Activated CD8-positive, alpha-beta memory T cell treated with anti-CD3 and anti-CD28 coated beads, Interleukin-2, amount 50 U/mL, for 24 hours (primary cell): ENCODE results near the gene CENPC.

ENCODE experiments used
- DNase-seq: peaks from one replicate; pipeline ENCODE4 v3.0.0-alpha.2; 2020; ENCODE audit errors: extremely low read depth

The CENPC gene, protein sequence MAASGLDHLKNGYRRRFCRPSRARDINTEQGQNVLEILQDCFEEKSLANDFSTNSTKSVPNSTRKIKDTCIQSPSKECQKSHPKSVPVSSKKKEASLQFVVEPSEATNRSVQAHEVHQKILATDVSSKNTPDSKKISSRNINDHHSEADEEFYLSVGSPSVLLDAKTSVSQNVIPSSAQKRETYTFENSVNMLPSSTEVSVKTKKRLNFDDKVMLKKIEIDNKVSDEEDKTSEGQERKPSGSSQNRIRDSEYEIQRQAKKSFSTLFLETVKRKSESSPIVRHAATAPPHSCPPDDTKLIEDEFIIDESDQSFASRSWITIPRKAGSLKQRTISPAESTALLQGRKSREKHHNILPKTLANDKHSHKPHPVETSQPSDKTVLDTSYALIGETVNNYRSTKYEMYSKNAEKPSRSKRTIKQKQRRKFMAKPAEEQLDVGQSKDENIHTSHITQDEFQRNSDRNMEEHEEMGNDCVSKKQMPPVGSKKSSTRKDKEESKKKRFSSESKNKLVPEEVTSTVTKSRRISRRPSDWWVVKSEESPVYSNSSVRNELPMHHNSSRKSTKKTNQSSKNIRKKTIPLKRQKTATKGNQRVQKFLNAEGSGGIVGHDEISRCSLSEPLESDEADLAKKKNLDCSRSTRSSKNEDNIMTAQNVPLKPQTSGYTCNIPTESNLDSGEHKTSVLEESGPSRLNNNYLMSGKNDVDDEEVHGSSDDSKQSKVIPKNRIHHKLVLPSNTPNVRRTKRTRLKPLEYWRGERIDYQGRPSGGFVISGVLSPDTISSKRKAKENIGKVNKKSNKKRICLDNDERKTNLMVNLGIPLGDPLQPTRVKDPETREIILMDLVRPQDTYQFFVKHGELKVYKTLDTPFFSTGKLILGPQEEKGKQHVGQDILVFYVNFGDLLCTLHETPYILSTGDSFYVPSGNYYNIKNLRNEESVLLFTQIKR

DNA sequence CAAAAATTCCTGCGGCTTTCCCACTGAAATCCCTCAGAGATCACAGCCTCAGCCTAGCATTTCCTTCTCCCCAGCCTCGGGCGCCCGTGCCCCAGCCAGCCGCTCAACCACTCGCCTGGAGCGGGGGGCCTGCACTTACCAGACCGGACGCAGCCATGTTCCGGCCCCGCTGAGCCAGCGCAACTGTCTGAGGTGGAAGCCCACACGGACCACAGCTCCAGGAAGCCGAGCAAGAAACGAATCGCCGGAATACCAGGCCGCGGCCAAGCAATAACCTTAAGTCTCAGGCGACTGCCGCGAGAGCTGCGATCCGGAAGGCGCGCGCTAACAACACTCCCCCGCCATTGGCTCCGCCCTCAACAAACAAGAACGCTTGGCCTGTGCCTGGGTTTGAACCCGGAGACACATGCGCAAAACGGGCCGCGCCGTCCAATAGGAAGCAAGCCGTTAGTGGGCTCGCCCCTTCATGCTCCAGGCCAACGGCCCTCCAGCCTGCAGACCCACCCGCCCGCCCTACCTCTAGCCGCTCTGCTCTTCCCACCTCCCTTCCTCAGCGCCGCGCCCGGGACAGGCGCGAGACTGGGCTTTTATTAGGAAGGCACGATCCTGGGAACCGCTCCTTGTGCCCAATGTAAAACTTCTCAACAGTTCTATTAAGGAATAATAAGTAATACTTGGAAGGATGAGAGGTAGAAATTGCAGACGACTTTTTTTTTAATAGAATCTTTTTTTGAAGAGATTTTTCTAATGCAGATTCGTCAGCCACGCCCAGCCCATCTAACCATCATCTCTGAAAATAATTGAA lies at the start of gene CENPC:
Gene CENPC (minus strand): TSS at position 305 of the 805 bp plus-strand sequence. CDS start 148 bp downstream, at position 157.
- peak; percentile 88 for DNase-seq

DNA sequence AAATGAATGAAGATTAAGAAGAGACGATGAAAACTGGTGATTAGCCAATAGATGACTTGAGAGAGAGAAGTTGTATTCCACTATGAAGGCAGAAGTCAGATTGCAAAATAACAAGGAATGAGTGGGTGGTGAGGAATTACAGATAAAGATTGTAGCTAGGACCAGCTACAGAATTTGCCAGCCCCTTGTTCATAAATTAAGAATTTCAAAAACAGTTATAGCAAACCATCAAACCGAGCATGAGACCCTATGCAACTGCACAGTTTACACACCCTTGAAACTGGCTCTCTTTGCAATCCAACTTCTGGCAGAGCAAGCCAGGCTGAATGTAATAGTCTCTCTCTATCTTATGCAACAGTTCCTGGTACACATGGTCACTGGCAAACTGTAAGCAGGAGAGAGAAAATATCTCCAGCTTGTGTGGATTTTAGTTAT lies 48.5 kb upstream of the CENPC start:
- no peak for DNase-seq

DNA sequence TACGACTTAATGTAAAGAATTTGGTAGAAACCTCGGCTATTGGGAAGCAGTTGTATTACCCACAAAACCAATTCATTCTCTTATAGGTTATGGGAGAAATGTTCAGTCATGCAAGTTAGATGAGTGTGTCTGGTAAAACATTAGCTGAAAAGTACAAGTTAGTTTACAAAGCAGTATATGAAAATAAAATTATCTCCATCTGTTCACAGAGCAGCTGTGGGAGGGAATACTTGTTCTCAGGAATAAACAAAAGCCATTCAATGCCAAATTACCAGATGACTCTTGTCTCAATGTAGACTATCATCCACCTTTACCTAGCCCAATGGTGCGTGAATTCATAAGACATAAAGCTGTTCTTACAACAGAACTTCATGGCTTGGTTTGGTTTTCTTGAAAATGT lies 41.9 kb upstream of the CENPC start:
- DNase-seq: no peak

DNA sequence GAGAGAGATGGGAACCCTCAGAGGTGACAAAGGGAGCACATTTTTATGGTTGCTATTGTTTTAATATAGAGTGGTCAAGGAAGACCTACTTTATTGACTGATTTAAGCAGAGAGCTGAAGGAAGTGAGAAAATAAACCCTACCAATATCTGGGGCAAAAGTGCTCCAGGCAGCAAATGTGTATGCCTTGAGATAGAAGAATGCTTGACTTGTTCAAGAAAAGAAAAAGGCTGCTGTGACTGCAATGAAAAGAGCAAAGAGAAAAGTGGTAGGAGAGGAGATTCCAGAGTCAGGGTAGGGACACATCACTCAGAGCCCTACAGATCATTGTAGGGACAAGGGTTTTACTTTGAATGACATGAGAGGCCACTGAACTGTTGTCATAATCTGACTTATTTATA lies 39.2 kb upstream of the CENPC start:
- no peak for DNase-seq

DNA sequence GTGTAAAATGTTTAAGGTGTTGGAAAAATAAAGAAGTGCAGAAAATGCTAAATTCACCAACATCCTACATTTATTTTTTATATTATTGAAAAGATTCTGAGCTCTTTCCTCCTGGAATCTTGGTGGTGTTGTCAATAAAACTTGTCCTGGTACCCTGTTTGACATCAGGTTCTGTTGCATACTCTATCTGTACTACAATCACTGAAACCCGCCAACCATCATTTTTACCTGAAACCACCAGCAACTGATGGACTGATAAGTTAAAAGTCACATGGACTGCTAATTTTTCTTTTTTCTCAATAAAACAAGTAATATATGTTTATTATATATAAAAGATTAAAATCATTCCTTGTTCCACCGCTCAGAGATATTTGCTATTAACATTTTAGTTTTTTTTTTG lies 36.6 kb upstream of the CENPC start:
- DNase-seq: no peak

DNA sequence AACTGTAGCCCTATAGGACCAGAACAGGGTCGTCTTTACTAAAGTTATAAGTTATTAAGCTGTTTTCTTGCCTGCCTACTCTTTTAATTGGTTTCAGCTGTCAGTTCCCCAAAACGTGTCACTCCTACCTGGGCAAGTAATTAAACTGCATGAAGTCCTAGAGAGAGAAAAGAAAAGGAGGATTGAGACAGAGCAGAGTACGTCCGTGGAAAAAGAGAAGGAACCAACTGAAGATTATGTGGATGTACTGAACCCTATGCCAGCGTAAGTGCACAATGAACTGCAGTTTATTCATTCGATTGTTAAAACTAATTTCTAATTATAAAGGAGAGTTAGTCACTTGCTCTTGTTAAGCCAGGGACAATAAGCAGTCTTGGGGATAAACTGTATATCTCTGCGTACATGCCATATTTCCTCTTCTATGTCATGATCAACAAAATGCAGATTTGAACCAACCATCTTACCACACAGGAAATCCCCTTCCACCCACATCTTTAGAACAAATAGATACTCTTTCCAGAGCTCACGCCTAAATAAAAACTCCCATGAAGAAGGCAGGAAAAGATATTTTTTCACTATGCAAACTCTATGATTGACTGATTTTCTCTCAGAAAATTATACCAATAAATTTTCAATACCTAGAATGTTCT lies 36.0 kb upstream of the CENPC start:
- no peak for DNase-seq

DNA sequence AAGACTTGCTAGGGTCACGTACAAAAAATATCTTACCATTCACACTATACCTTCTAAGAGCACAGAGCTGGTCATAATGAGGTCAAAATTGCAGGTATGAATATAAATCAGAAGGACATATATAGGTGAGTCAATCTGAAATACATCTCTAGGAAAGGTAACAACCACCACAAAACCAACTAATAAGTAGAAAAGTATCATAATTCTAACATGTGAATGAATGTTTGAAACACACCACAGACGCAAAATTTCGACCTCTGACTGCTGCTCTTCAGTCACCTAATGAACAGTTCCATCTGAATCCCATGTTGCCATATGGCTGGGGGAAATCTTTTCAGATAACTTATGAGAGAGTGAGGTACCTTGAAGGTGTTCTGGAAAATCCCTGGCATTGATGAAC lies 35.3 kb upstream of the CENPC start:
- DNase-seq: no peak

DNA sequence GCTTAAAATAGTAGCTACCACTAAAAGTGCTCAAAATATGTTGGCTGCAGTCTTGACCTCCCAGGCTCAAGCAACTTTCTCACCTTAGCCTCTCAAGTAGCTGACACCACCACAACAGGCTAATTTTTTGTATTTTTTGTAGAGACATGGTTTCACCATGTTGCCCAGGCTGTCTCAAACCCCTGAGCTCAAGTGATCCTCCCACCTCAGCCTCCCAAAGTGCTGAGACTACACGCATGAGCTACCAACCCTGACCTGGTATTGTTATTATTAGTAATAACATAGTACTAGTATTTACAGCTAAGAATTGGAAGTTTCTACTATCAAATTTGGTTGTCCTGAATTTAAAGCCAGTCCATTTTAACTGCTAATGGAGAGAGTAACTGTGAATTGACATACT lies 31.2 kb upstream of the CENPC start:
- DNase-seq: no peak

DNA sequence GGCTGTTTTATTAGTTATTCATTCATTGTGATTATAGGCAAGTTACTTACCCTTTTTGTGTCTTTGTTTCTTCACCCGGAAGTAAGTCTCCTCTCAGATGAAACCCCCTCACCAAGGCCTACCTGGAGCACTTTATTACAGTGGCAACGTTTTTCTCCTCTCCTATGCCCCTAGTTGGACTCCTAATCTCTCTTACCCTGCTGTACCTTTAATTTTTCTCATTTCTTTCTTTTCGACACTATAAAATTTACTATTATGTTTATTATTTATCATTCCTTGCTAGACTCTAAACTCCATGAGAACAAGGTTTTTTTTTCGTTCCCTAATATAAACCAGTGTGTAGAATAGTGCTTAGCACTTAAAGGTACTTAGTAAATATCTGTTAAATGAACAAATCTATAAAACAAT lies 30.8 kb upstream of the CENPC start:
- no peak for DNase-seq

DNA sequence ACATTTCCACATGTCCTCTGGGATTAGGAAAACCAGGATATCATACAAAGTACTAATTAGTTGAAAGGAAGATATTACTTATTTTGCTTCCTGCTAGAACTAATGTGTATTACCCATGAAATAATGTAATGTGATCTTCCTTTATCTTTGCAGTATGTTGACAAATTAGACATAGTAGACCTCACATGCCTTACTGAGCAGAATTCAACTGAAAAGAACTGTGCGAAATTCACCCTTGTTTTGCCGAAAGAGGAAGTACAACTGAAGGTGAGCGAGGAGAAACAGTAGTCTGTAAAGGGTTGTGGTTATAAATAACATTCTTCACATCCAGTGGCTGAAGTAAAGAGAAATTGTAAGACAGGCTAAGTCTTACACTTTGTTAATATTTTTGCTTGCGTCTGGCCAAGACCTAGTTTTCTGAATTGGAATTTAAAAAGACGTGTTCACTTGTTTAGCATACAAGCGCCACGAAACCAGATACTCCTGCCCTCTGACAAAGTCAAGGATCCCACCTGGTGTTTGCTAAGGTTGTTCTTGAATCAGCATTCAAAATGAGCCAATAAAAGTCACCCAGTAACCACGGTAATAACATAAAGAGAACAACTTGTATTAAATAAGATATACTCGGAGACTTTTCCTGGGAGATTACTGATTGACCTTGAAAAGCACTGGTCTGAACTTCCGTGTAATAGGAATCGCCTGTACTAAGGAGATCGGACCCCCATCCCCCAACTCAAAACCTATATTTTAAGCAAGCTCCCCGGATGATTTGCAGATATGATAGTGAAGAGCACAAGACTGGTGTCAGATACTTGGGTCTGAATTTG lies 30.1 kb upstream of the CENPC start:
- DNase-seq: no peak

DNA sequence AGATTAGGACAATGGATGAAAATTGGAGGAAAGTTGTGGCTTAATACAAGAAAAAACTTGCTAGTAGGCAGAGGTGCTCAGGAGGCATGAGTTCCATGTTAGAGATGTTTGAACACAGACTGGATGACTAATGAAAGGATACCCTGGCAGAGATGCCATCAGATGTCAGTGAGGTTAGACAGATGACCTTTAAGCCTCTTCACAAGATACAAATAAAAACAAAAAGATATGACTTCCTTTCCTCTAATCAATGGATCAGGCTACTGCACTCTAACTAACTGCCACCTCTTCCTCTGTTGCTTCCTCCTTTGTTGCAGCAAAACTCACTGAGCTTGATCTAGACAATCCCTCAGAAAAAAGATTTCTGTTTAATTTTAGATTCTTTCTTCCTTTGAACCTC lies 27.9 kb upstream of the CENPC start:
- DNase-seq: no peak

DNA sequence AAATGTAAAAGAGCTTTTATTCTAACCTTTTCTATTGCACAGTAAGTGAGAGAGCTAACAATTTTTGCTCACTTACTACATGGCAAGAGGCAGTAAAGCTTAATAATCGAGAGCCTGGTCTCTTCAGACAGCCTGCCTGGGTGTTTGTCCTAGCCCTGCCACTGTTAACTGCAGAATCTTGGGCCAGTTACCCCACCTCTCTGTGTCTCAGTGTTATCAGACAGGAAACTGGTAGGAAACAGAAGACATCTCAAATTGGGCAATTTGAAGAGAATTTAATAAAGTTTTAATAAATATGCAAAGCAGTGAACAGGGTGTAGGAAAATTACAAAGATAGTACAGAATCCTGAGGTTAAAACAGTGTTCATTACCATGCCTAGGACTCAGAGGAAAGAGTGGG lies 26.7 kb upstream of the CENPC start:
- DNase-seq: no peak

DNA sequence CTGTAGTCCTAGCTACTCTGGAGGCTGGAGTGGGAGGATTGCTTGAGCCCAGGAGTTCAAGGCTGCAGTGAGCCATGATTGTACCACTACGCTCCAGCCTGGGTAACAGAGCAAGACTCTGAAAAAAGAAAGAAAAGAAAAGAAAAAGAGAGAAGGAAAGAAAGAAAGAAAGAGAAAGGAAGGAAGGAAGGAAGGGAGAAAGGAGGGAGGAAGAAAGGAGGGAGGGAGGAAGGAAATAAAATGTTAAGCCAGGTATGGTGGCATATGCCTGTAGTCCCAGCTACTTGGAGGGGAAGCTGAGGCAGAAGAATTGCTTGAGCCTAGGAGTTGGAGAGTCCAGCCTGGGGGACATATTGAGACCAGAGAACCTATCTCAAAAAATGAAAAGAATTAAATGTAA lies 25.2 kb upstream of the CENPC start:
- DNase-seq: no peak

DNA sequence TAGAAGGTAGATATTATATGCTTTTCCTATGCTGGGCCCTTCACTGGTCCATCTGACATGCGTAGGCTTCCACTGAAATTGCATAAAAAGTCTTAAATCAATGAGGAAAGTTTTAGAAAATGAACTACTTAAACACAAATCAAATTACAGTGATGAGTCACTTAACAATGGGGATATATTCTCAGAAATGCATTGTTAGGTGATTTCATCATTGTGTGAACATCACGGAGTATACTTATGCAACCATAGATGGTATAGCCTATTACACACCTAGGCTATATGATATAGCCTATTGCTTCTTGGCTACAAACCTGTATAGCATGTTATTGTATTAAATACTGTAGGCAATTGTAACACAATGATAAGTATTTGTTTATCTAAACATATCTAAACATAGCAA lies 23.5 kb upstream of the CENPC start:
- DNase-seq: no peak

DNA sequence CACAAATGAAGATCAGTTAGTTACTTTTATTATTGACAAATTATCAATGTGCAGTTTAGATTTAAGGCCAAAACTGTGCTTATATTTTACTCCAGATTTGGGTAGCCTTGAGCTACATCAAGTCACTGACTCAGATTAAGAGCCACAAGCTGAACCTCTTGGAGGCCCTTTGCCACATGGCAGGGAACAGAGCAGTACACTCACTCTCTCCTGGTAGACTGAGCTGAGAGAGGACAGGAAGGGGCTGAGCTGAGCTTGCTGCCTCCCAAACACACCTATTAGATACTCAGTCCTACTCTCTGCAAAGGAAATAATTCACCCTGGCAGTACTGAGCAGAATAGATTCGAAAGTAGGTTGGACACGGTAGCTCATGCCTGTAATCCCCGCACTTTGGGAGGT lies 21.0 kb upstream of the CENPC start:
- no peak for DNase-seq

DNA sequence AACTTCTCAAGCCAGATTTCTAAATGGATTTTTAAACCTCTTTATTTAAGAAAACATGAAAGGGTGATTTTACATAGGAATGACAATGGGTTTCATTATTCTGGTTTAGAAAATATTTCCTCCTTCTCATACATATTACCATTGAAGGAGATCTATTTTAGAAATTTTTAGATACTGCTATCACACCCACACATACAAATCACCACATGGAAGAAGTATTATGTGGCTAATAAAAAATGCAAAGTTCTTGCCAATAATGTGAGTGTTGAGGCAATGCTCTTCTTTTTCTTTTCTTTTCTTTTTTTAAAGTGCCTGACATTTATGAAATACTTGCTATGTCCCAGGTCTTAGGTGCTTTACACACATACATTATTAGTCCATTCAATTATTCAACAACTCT lies 20.0 kb upstream of the CENPC start:
- DNase-seq: no peak

DNA sequence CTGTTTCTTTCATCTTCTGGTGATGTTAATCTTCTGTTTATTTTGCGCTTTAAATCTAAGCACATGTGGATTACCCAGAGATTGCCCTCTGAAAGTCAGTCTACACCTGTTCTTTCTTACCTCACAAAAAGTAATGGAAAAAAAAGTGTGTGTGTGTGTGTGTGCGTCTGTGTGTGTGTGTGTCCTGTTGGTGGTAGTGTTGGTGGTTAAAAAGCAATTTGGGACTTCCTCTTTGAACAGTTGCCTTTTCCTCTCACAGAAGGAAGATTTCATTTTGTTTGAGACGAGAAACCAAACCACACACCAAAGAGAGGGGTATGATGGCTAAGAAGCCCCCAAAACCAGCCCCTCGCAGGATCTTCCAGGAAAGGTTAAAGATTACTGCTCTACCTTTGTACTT lies 13.2 kb upstream of the CENPC start, which contains the start of gene STAP1:
Gene STAP1 (plus strand): TSS at position 235 of the 400 bp plus-strand sequence. CDS start 83 bp downstream, at position 318.
- DNase-seq: no peak

DNA sequence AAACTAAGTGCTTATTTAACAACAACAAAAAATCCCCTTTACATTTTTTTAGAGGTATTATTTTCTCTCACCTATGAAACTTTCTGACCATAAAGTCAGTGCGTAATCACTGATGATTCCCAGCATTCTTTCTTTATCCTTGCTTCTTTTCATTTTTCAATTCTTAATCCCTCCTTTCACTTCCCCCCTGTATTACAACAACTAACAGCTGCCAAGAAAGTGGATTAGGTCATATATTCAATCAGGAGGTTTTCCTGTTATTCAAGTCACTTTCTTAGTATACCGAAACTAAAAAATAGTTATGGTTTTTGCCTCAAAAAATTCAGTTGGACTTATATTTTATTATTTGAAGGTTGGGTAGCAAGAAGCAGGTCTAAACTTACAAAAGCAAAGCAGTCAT lies 11.1 kb upstream of the CENPC start:
- DNase-seq: no peak

DNA sequence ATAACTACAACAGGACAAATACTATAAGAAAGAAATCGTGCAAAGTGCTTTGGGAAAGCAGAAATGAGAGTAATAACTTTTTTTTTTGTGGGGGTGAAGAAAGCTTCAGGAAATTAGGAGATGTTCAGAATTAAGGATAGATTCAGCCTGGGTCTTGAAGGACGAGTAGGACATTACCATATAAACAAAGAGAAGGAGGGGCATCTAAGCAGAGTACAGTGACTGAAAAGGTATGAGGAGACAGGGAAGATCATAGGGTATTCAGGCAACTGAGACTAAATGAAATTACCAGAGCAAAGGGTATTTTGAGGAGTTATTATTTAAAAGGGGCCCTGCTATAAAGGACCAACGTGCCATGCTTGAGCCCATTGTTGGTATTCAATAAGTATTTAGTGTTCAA lies 10.1 kb upstream of the CENPC start:
- DNase-seq: no peak

DNA sequence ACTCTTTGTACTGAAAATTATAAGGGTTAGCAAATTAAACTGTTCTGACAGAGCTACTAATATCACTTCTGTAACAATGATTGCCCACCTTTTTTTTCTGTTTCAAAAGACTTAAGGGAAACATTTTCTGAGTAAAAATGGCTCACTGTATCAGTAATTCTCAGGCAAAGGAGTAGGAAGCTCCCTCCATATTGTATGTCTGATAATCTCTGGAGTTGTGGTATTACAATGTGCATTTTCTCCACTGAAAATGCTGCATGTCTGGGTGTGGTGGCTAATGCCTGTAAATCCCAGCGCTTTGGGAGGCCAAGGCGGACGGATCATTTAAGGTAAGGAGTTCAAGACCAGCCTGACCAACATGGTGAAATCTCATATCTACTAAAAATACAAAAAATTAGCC lies 8.8 kb upstream of the CENPC start:
- no peak for DNase-seq
